Kidney (tissue), 14 donors: Measurements from ENCODE around the gene SPINK9. TPM values are rescaled to one million over a fixed set of nuclear protein-coding genes. Genes with fewer than 3 reads are reported as not detected.

Source experiments
- DNase-seq, 5 donors: peaks; one replicate each; pipeline ENCODE4 v3.0.0-alpha.2; 2013 to 2020
- FAIRE-seq: peaks from 2 replicates; lab custom pipeline; 2012; peaks lifted over from hg19 to GRCh38; lab: Jason Lieb, UNC
- H3K27ac ChIP-seq, 2 donors: one replicate each; pipeline ENCODE4 v1.7.0; 2013; ENCODE audit warnings: low read depth in 2 of 2, low read length in 2 of 2, inconsistent platforms in 1 of 2
- H3K27me3 ChIP-seq: one replicate; pipeline ENCODE4 v1.7.1; 2013; ENCODE audit warnings: low read length, inconsistent platforms; ENCODE audit not compliant: control insufficient read depth, insufficient read depth
- H3K36me3 ChIP-seq, 3 donors: one replicate each; pipeline versions ENCODE4 v1.7.0 to v1.7.1; 2013; ENCODE audit warnings: low read length in 3 of 3, control low read depth in 1 of 3, inconsistent platforms in 1 of 3; ENCODE audit not compliant: insufficient read depth in 3 of 3, control insufficient read depth in 2 of 3
- H3K4me1 ChIP-seq, 3 donors: one replicate each; pipeline versions ENCODE4 v1.7.0 to v1.7.1; 2013; ENCODE audit warnings: low read length in 3 of 3, inconsistent platforms in 1 of 3, low read depth in 1 of 3; ENCODE audit not compliant: control insufficient read depth in 2 of 3, insufficient read depth in 2 of 3
- H3K4me3 ChIP-seq, 3 donors: one replicate each; pipeline versions ENCODE4 v1.7.0 to v1.8.1; 2013; ENCODE audit warnings: low read length in 3 of 3, control low read depth in 1 of 3, inconsistent platforms in 1 of 3
- H3K9ac ChIP-seq, 3 donors: one replicate each; pipeline versions ENCODE4 v1.7.0 to v1.7.1; 2013; ENCODE audit warnings: low read length in 3 of 3, control low read depth in 1 of 3, inconsistent platforms in 1 of 3
- H3K9me3 ChIP-seq, 3 donors: one replicate each; pipeline versions ENCODE4 v1.7.0 to v1.7.1; 2013; ENCODE audit warnings: low read length in 3 of 3, control low read depth in 1 of 3, inconsistent platforms in 1 of 3; ENCODE audit not compliant: control insufficient read depth in 2 of 3, insufficient read depth in 1 of 3
- CTCF ChIP-seq: IDR thresholded peaks from 3 replicates; pipeline ENCODE4 v1.5.1; 2012; ENCODE audit warnings: mild to moderate bottlenecking, moderate library complexity, borderline replicate concordance; ENCODE audit not compliant: insufficient read depth; ENCODE audit errors: extremely low read depth
- intact Hi-C: fragments of 100-400 bp; cut with DNase I; formaldehyde crosslinking; loops from one replicate; pipeline ENCODE4 v1.11.1; 2022
- polyA plus RNA-seq: library from polyadenylated mRNA; stranded (reverse); fragments of 350-450 nt; fragmentation: Illumina TruSeq; extraction: RNeasy Lipid Tissue Mini Kit (QIAGEN cat#74804); gene quantifications from one replicate; pipeline ENCODE4 v1.2.3, GENCODE V29; 2014; ENCODE audit warnings: low read depth, low replicate concordance; ENCODE audit not compliant: insufficient read depth
- total RNA-seq: library from RNA; stranded (reverse); fragmentation: NEBNext Ultra II Directional; extraction: Animal tissue kit (Norgen Biotek cat#: 25700); gene quantifications from one replicate; pipeline ENCODE4 v1.2.1, GENCODE V29; 2021
- donor health status: control.
- donor health status: control.
- donor health status: control.
- donor health status: control.
- donor health status: control.
- donor health status: DM: yes; HTN: yes; CAD: no.
- donor health status: Normal renal cell carcinoma (clear cell type).

Gene SPINK9
- total and polyA plus RNA-seq, 2 donors from 2014 or later, result not detected

GRCh38 chr5:148372166-148372725, 36.9 kb downstream of the SPINK9 start:
- Histone ChIP-seq H3K4me1 (no peaks in the 10 kb centered on the region), H3K9me3 (no peaks in the 10 kb centered on the region), H3K9ac (no peak overlapping the region), H3K36me3 (peaks cover 0 to 2% (median 0%) of the 10 kb centered on the region in 3 donors), H3K4me3 (no peak overlapping the region), H3K27me3 (no peaks in the 10 kb centered on the region), H3K27ac (no peak overlapping the region)
- FAIRE-seq (no peak), DNase-seq (no peak)
- intact Hi-C loops, result loop anchor here (10.0 kb wide), 1 partner anchor 187 kb away; no protein-coding TSS in a partner anchor
- TF ChIP-seq CTCF, result no peak

- DNase-seq (no peak), FAIRE-seq (no peak)
- intact Hi-C loops, result loop anchor here (10.0 kb wide), 1 partner anchor 188 kb away; no protein-coding TSS in a partner anchor
- H3K27me3 ChIP-seq, result no peaks in the 10 kb centered on the region
- no peak overlapping the region for H3K27ac ChIP-seq
- no peaks in the 10 kb centered on the region for H3K9me3 ChIP-seq
- H3K36me3 ChIP-seq, result peaks cover 0 to 2% (median 0%) of the 10 kb centered on the region in 3 donors
- H3K4me1 ChIP-seq, result no peaks in the 10 kb centered on the region
- H3K9ac ChIP-seq, result no peak overlapping the region
- no peak for TF ChIP-seq CTCF
- no peak overlapping the region for H3K4me3 ChIP-seq
Observed at GRCh38 chr5:148372893-148373292, 37.5 kb downstream of the SPINK9 start.

- FAIRE-seq, result no peak
- peak in 4 of 5 donors; percentile 35 to 68 (median 42) for DNase-seq
- peak; percentile 68 for TF ChIP-seq CTCF
- Histone ChIP-seq H3K27ac (no peak overlapping the region), H3K4me1 (no peaks in the 10 kb centered on the region), H3K9me3 (no peaks in the 10 kb centered on the region), H3K36me3 (peaks cover 0 to 2% (median 0%) of the 10 kb centered on the region in 3 donors), H3K4me3 (no peak overlapping the region), H3K9ac (no peak overlapping the region), H3K27me3 (no peaks in the 10 kb centered on the region)
- intact Hi-C loops, result loop anchor here (10.0 kb wide), 1 partner anchor 190 kb away; no protein-coding TSS in a partner anchor
Observed at GRCh38 chr5:148374690-148375360, 39.5 kb downstream of the SPINK9 start.
